ENCODE data around the gene PDE1A. TPM values are rescaled to one million over a fixed set of nuclear protein-coding genes. Genes with fewer than 3 reads are reported as not detected.

Gene PDE1A
- total and polyA plus RNA-seq, 4 donors = 0.64 to 5.2 (median 1.7) TPM

DNA sequence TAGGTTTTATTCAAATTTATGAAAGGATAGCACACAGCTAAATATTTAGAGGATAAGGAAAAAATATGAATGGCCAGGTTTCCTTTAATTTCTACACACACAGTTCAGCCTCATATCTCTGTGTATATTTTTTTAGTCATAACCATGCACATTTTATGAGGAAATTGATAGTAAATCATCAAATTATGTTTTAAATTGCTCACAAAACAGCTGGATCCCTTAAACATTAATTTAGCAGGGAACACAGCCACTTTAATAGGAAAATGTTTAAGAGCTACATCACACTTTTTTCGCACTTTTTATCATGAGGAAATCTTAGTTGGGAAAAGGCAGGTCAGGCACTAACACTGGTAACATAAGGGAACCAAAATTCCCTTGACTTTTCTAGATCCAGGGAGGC is 65.4 kb downstream of the PDE1A start:
- no peak for DNase-seq (ENCODE audit: low spot score)
- Histone ChIP-seq H3K4me3 (ENCODE audit: low read depth in 1 of 3, low read length in 3 of 3) (no peak overlapping the region), H3K4me1 (ENCODE audit: control insufficient read depth in 4 of 4, insufficient read depth in 4 of 4, low read length in 3 of 4) (no peaks in the 10 kb centered on the region), H3K27me3 (ENCODE audit: control insufficient read depth in 4 of 4, insufficient read depth in 4 of 4, low read length in 3 of 4) (no peaks in the 10 kb centered on the region), H3K36me3 (ENCODE audit: control insufficient read depth in 4 of 4, insufficient read depth in 3 of 4, low read depth in 1 of 4, low read length in 3 of 4) (no peaks in the 10 kb centered on the region), H3K9ac (ENCODE audit: low read depth in 1 of 2, low read length in 2 of 2) (no peak overlapping the region), H3K27ac (ENCODE audit: low read depth in 1 of 2, low read length in 2 of 2) (no peak overlapping the region), H3K9me3 (ENCODE audit: control insufficient read depth in 4 of 4, low read length in 3 of 4) (no peaks in the 10 kb centered on the region)
- TF ChIP-seq HNF4G (IDR thresholded peaks at IDR 0.05) (no peak), RAD21 (IDR thresholded peaks at IDR 0.05) (no peak), NR2F2 (IDR thresholded peaks at IDR 0.05) (no peak), TAF1 (conservative IDR thresholded peaks at IDR 0.05) (no peak), JUND (IDR thresholded peaks at IDR 0.05) (no peak), FOXA2 (IDR thresholded peaks at IDR 0.05) (no peak), FOXA1 (IDR thresholded peaks at IDR 0.05) (no peak), ATF3 (IDR thresholded peaks at IDR 0.05) (no peak), EGR1 (IDR thresholded peaks at IDR 0.05; ENCODE audit: low read depth in 2 of 2) (no peak), HNF4A (conservative IDR thresholded peaks at IDR 0.05) (no peak), SP1 (IDR thresholded peaks at IDR 0.05) (no peak), CTCF (IDR thresholded peaks at IDR 0.05; ENCODE audit: low read depth, low read length, missing input control) (no peak), RXRA (IDR thresholded peaks at IDR 0.05) (no peak), YY1 (IDR thresholded peaks at IDR 0.05) (no peak), GABPA (IDR thresholded peaks at IDR 0.05 in 1 of 2, conservative IDR thresholded peaks at IDR 0.05 in 1 of 2) (no peak)
- TF ChIP-seq, protein P1, sequence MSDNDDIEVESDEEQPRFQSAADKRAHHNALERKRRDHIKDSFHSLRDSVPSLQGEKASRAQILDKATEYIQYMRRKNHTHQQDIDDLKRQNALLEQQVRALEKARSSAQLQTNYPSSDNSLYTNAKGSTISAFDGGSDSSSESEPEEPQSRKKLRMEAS (IDR thresholded peaks at IDR 0.05) = no peak
- TF ChIP-seq, protein P2, sequence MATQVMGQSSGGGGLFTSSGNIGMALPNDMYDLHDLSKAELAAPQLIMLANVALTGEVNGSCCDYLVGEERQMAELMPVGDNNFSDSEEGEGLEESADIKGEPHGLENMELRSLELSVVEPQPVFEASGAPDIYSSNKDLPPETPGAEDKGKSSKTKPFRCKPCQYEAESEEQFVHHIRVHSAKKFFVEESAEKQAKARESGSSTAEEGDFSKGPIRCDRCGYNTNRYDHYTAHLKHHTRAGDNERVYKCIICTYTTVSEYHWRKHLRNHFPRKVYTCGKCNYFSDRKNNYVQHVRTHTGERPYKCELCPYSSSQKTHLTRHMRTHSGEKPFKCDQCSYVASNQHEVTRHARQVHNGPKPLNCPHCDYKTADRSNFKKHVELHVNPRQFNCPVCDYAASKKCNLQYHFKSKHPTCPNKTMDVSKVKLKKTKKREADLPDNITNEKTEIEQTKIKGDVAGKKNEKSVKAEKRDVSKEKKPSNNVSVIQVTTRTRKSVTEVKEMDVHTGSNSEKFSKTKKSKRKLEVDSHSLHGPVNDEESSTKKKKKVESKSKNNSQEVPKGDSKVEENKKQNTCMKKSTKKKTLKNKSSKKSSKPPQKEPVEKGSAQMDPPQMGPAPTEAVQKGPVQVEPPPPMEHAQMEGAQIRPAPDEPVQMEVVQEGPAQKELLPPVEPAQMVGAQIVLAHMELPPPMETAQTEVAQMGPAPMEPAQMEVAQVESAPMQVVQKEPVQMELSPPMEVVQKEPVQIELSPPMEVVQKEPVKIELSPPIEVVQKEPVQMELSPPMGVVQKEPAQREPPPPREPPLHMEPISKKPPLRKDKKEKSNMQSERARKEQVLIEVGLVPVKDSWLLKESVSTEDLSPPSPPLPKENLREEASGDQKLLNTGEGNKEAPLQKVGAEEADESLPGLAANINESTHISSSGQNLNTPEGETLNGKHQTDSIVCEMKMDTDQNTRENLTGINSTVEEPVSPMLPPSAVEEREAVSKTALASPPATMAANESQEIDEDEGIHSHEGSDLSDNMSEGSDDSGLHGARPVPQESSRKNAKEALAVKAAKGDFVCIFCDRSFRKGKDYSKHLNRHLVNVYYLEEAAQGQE (IDR thresholded peaks at IDR 0.05) = no peak
- TF ChIP-seq, protein P3, sequence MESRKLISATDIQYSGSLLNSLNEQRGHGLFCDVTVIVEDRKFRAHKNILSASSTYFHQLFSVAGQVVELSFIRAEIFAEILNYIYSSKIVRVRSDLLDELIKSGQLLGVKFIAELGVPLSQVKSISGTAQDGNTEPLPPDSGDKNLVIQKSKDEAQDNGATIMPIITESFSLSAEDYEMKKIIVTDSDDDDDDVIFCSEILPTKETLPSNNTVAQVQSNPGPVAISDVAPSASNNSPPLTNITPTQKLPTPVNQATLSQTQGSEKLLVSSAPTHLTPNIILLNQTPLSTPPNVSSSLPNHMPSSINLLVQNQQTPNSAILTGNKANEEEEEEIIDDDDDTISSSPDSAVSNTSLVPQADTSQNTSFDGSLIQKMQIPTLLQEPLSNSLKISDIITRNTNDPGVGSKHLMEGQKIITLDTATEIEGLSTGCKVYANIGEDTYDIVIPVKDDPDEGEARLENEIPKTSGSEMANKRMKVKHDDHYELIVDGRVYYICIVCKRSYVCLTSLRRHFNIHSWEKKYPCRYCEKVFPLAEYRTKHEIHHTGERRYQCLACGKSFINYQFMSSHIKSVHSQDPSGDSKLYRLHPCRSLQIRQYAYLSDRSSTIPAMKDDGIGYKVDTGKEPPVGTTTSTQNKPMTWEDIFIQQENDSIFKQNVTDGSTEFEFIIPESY (IDR thresholded peaks at IDR 0.05) = no peak
- whole genome bisulfite sequencing = 64% methylated on average over 1 of the region's 1 CpG
